ENCODE results near the gene SNX24. TPM values are rescaled to one million over a fixed set of nuclear protein-coding genes. Genes with fewer than 3 reads are reported as not detected.

SNX24 gene
- polyA plus RNA-seq, 2 of the 4 experiments (the other 2 are of a cell fraction) = 20.4 to 22.4 TPM

DNA sequence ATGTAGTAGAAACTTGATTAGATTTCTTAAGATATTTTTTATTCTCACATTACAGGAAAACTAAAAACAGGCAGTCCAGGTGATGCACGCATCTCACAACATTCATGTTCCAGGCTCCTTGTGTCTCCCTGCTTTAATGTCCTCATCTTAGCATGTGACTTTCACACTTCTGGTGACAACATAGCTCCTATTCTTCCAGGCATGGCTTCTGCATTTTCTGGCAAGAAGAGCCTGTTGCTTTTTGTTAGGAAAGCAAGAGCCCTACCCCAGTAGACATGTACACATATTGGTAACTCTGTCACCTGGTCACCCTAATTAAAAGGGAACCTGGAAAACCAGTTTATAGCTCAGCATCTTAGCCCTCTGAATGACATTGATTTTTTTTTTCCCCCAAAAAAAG, 98.6 kb downstream of the SNX24 start:
- H3K9me3 ChIP-seq = no peaks in the 10 kb centered on the region
- H3K4me1 ChIP-seq = 0 out of 3 replicates have a peak, but pooled peaks cover 4% of the 10 kb centered on the region
- DNase-seq (ENCODE audit: low read depth in 1 of 2, low spot score in 1 of 2) (no peak), FAIRE-seq (no peak), ATAC-seq (no peak)
- CTCF ChIA-PET = interaction anchor here (0.9 to 1.7 kb wide), 2 partner anchors 22 to 243 kb away, joined by 3 read pairs; no protein-coding TSS in a partner anchor
- H3K27ac ChIP-seq = no peak overlapping the region
- POLR2A ChIA-PET = no interaction called here
- no peak for TF ChIP-seq HOXB13 (CRISPR knock-in tag; IDR thresholded peaks at IDR 0.05; ENCODE audit: low read depth)
- TF ChIP-seq ESRRA (IDR thresholded peaks at IDR 0.05; ENCODE audit: borderline replicate concordance, low read length) = no peak
- no peak for TF ChIP-seq KDM5A (IDR thresholded peaks at IDR 0.05)
- TF ChIP-seq, protein P1, sequence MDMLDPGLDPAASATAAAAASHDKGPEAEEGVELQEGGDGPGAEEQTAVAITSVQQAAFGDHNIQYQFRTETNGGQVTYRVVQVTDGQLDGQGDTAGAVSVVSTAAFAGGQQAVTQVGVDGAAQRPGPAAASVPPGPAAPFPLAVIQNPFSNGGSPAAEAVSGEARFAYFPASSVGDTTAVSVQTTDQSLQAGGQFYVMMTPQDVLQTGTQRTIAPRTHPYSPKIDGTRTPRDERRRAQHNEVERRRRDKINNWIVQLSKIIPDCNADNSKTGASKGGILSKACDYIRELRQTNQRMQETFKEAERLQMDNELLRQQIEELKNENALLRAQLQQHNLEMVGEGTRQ (IDR thresholded peaks at IDR 0.05) = no peak
- TF ChIP-seq CBX2 (IDR thresholded peaks at IDR 0.05; ENCODE audit: borderline replicate concordance, low read depth) = no peak
- no peak for TF ChIP-seq MAZ (IDR thresholded peaks at IDR 0.05; ENCODE audit: borderline replicate concordance, low read depth, low read length)
- no peak for TF ChIP-seq RCOR1 (IDR thresholded peaks at IDR 0.05; ENCODE audit: low read depth, low read length)
- no peak overlapping the region for H3K4me3 ChIP-seq
- WGBS (ENCODE audit: missing lambda C conversion rate) = 97% methylated on average over 1 of the region's 1 CpG
- H3K4me2 ChIP-seq = no peak overlapping the region

DNA sequence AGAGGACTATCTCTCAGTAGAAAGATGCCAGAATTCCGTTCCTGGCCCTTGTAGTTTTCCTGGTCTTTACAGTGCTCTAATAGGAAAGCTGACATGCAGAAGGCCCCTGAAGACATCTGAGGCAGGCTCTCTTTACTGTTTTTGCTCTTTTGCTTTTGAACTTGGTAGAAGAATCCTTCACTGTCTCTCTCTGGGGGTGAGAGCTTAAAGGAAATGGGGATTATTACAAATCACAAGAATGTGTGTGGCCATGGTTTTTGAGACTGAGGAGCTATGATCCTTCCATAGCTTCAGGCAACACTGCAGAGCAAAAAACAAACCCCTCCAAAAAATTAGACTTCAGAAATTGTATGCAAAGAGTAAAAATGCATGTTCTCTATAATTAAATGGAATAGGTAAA, 102.0 kb downstream of the SNX24 start:
- ATAC-seq = no peak
- Histone ChIP-seq H3K27ac (no peak overlapping the region), H3K9me3 (no peaks in the 10 kb centered on the region), H3K4me3 (no peak overlapping the region), H3K4me1 (0 out of 3 replicates have a peak, but pooled peaks cover 4% of the 10 kb centered on the region), H3K4me2 (no peak overlapping the region)
- ChIA-PET POLR2A (no interaction called here), CTCF (interaction anchor here (1.0 kb wide), 1 partner anchor 10 kb away, joined by 4 read pairs; no protein-coding TSS in a partner anchor)
- no peak for FAIRE-seq
- DNase-seq (ENCODE audit: low read depth in 1 of 2, low spot score in 1 of 2) = no peak
- TF ChIP-seq RCOR1 (IDR thresholded peaks at IDR 0.05; ENCODE audit: low read depth, low read length) (no peak), POLR2A (IDR thresholded peaks at IDR 0.05; ENCODE audit: low read length) (no peak), RFX5 (IDR thresholded peaks at IDR 0.05) (no peak)
- TF ChIP-seq, protein P2, sequence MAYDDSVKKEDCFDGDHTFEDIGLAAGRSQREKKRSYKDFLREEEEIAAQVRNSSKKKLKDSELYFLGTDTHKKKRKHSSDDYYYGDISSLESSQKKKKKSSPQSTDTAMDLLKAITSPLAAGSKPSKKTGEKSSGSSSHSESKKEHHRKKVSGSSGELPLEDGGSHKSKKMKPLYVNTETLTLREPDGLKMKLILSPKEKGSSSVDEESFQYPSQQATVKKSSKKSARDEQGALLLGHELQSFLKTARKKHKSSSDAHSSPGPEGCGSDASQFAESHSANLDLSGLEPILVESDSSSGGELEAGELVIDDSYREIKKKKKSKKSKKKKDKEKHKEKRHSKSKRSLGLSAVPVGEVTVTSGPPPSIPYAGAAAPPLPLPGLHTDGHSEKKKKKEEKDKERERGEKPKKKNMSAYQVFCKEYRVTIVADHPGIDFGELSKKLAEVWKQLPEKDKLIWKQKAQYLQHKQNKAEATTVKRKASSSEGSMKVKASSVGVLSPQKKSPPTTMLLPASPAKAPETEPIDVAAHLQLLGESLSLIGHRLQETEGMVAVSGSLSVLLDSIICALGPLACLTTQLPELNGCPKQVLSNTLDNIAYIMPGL (CRISPR knock-in tag; IDR thresholded peaks at IDR 0.05; ENCODE audit: borderline replicate concordance) = no peak
- WGBS (ENCODE audit: missing lambda C conversion rate) = 94% methylated on average over 1 of the region's 1 CpG

DNA sequence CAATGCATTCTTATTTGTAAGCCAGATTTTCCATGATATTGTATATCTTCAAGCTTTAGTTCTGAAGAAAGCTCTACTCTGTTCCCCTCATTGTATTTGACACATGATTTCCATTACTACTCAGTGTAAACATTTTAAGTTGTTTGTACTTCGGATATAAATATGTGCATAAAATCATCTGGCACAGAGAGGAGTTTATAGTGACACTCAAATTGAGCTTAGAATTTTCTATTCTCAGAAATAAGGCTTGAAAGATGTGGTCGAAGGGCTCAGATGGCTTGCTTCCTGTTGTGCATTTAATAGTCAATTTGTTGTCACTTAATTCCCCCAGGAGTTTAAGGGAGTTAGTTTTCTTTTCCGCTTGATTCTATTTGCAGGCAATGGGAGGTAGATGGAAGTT, 102.4 kb downstream of the SNX24 start:
- TF ChIP-seq MAZ (IDR thresholded peaks at IDR 0.05; ENCODE audit: borderline replicate concordance, low read depth, low read length) (no peak), CHD2 (IDR thresholded peaks at IDR 0.05; ENCODE audit: low read length, partially characterized antibody) (no peak), JUN (IDR thresholded peaks at IDR 0.05) (no peak), POLR2AphosphoS2 (conservative IDR thresholded peaks at IDR 0.05; ENCODE audit: low read length) (no peak), SMC3 (IDR thresholded peaks at IDR 0.05) (no peak), TFCP2L1 (CRISPR knock-in tag; IDR thresholded peaks at IDR 0.05) (no peak), GATA3 (IDR thresholded peaks at IDR 0.05; ENCODE audit: borderline replicate concordance) (no peak), CBX2 (IDR thresholded peaks at IDR 0.05; ENCODE audit: borderline replicate concordance, low read depth) (no peak)
- TF ChIP-seq, protein P1 (IDR thresholded peaks at IDR 0.05) = no peak
- TF ChIP-seq, protein P2 (CRISPR knock-in tag; IDR thresholded peaks at IDR 0.05; ENCODE audit: borderline replicate concordance) = no peak
- 58% methylated on average over 3 of the region's 3 CpGs for WGBS (ENCODE audit: missing lambda C conversion rate)
- DNase-seq (ENCODE audit: low read depth in 1 of 2, low spot score in 1 of 2) = no peak
- no peaks in the 10 kb centered on the region for H3K9me3 ChIP-seq
- FAIRE-seq = no peak
- 0 out of 3 replicates have a peak, but pooled peaks cover under 1% of the 10 kb centered on the region for H3K4me1 ChIP-seq
- CTCF ChIA-PET = interaction anchor here (1.0 kb wide), 1 partner anchor 11 kb away, joined by 4 read pairs; no protein-coding TSS in a partner anchor
- no peak overlapping the region for H3K4me3 ChIP-seq
- POLR2A ChIA-PET = no interaction called here
- no peak overlapping the region for H3K4me2 ChIP-seq
- no peak overlapping the region for H3K27ac ChIP-seq
- ATAC-seq = no peak
